IPS-20b (cell line): ENCODE data around the gene NACAD.

Experiments
- H3K27ac ChIP-seq: one replicate; pipeline ENCODE4 v1.5.1; 2013; ENCODE audit warnings: low read length
- H3K27me3 ChIP-seq: 2 replicates; pipeline ENCODE4 v1.6.1; 2013; ENCODE audit warnings: mild to moderate bottlenecking, low read length, inconsistent platforms; ENCODE audit not compliant: insufficient read depth
- H3K36me3 ChIP-seq: 2 replicates; pipeline ENCODE4 v1.6.1; 2013; ENCODE audit warnings: low read depth, mild to moderate bottlenecking, inconsistent platforms, low read length, moderate library complexity; ENCODE audit not compliant: insufficient read depth
- H3K4me1 ChIP-seq: 2 replicates; pipeline ENCODE4 v1.6.1; 2013; ENCODE audit warnings: mild to moderate bottlenecking, control low read depth, inconsistent platforms, low read length, moderate library complexity; ENCODE audit not compliant: insufficient read depth
- H3K4me3 ChIP-seq: 2 replicates; pipeline ENCODE4 v1.5.1; 2013; ENCODE audit warnings: mild to moderate bottlenecking, low read length, inconsistent platforms
- H3K9ac ChIP-seq: 2 replicates; pipeline ENCODE4 v1.6.1; 2013; ENCODE audit warnings: low read depth, mild to moderate bottlenecking, inconsistent platforms, low read length, moderate library complexity
- H3K9me3 ChIP-seq: 2 replicates; pipeline ENCODE4 v1.6.1; 2013; ENCODE audit warnings: mild to moderate bottlenecking, low read depth, low read length, inconsistent platforms; ENCODE audit not compliant: insufficient read depth

The NACAD gene

GRCh38 chr7:45068236-45069023, 20.3 kb downstream of the NACAD start:
- Histone ChIP-seq H3K27ac (no peak overlapping the region), H3K9ac (no peak overlapping the region), H3K27me3 (no peaks in the 10 kb centered on the region), H3K4me3 (no peak overlapping the region), H3K36me3 (peaks cover 39% of the 10 kb centered on the region), H3K4me1 (no peaks in the 10 kb centered on the region), H3K9me3 (no peaks in the 10 kb centered on the region)

- no peaks in the 10 kb centered on the region for H3K27me3 ChIP-seq
- H3K4me1 ChIP-seq, result no peaks in the 10 kb centered on the region
- H3K9ac ChIP-seq, result no peak overlapping the region
- peaks cover 31% of the 10 kb centered on the region for H3K36me3 ChIP-seq
- no peak overlapping the region for H3K27ac ChIP-seq
- no peak overlapping the region for H3K4me3 ChIP-seq
- H3K9me3 ChIP-seq, result no peaks in the 10 kb centered on the region
These were observed 21.2 kb downstream of the NACAD start for GRCh38 chr7:45067582-45067981.

- Histone ChIP-seq H3K9ac (no peak overlapping the region), H3K36me3 (peaks cover 28% of the 10 kb centered on the region), H3K27me3 (no peaks in the 10 kb centered on the region), H3K27ac (no peak overlapping the region), H3K4me3 (no peak overlapping the region), H3K9me3 (no peaks in the 10 kb centered on the region), H3K4me1 (no peaks in the 10 kb centered on the region)
These were observed 22.4 kb downstream of the NACAD start for GRCh38 chr7:45066409-45066808.

GRCh38 chr7:45065031-45065995, 23.5 kb downstream of the NACAD start:
- H3K36me3 ChIP-seq, result peaks cover 25% of the 10 kb centered on the region

GRCh38 chr7:45064047-45064725, 24.6 kb downstream of the NACAD start:
- H3K4me1 ChIP-seq, result no peaks in the 10 kb centered on the region
- H3K36me3 ChIP-seq, result peaks cover 25% of the 10 kb centered on the region
- no peak overlapping the region for H3K4me3 ChIP-seq
- H3K27me3 ChIP-seq, result no peaks in the 10 kb centered on the region
- H3K27ac ChIP-seq, result no peak overlapping the region
- H3K9ac ChIP-seq, result no peak overlapping the region
- no peaks in the 10 kb centered on the region for H3K9me3 ChIP-seq

More at GRCh38 chr7:45065031-45065995, 23.5 kb downstream of the NACAD start:
- H3K4me3 ChIP-seq, result no peak overlapping the region
- H3K27ac ChIP-seq, result no peak overlapping the region
- H3K27me3 ChIP-seq, result no peaks in the 10 kb centered on the region
- no peaks in the 10 kb centered on the region for H3K9me3 ChIP-seq
- no peaks in the 10 kb centered on the region for H3K4me1 ChIP-seq
- H3K9ac ChIP-seq, result no peak overlapping the region

GRCh38 chr7:45061806-45062425, 26.9 kb downstream of the NACAD start:
- Histone ChIP-seq H3K36me3 (peaks cover 21% of the 10 kb centered on the region), H3K4me1 (no peaks in the 10 kb centered on the region), H3K4me3 (no peak overlapping the region), H3K9me3 (no peaks in the 10 kb centered on the region), H3K9ac (no peak overlapping the region), H3K27me3 (no peaks in the 10 kb centered on the region), H3K27ac (no peak overlapping the region)

GRCh38 chr7:45061352-45061751, 27.4 kb downstream of the NACAD start:
- no peak overlapping the region for H3K4me3 ChIP-seq
- no peak overlapping the region for H3K27ac ChIP-seq
- H3K4me1 ChIP-seq, result no peaks in the 10 kb centered on the region
- no peaks in the 10 kb centered on the region for H3K27me3 ChIP-seq
- no peak overlapping the region for H3K9ac ChIP-seq
- H3K9me3 ChIP-seq, result no peaks in the 10 kb centered on the region
- peaks cover 21% of the 10 kb centered on the region for H3K36me3 ChIP-seq

- H3K36me3 ChIP-seq, result peaks cover 15% of the 10 kb centered on the region
- H3K27ac ChIP-seq, result no peak overlapping the region
- no peak overlapping the region for H3K9ac ChIP-seq
- H3K27me3 ChIP-seq, result no peaks in the 10 kb centered on the region
- H3K4me3 ChIP-seq, result no peak overlapping the region
- H3K9me3 ChIP-seq, result no peaks in the 10 kb centered on the region
- H3K4me1 ChIP-seq, result no peaks in the 10 kb centered on the region
These were observed 28.5 kb downstream of the NACAD start for GRCh38 chr7:45060295-45060694.

- no peaks in the 10 kb centered on the region for H3K4me1 ChIP-seq
- H3K27me3 ChIP-seq, result no peaks in the 10 kb centered on the region
- no peak overlapping the region for H3K9ac ChIP-seq
- H3K4me3 ChIP-seq, result no peak overlapping the region
- no peak overlapping the region for H3K27ac ChIP-seq
- H3K36me3 ChIP-seq, result no peaks in the 10 kb centered on the region; the same call in 1 of the 2 replicates
- H3K9me3 ChIP-seq, result no peaks in the 10 kb centered on the region
These were observed 30.9 kb downstream of the NACAD start for GRCh38 chr7:45057878-45058277.

GRCh38 chr7:45055594-45056219, 33.1 kb downstream of the NACAD start:
- Histone ChIP-seq H3K36me3 (no peaks in the 10 kb centered on the region; the same call in 1 of the 2 replicates), H3K27me3 (no peaks in the 10 kb centered on the region), H3K4me3 (no peak overlapping the region), H3K27ac (no peak overlapping the region), H3K4me1 (no peaks in the 10 kb centered on the region), H3K9me3 (no peaks in the 10 kb centered on the region), H3K9ac (no peak overlapping the region)

GRCh38 chr7:45055016-45055415, 33.8 kb downstream of the NACAD start:
- no peaks in the 10 kb centered on the region for H3K4me1 ChIP-seq
- H3K4me3 ChIP-seq, result no peak overlapping the region
- H3K36me3 ChIP-seq, result no peaks in the 10 kb centered on the region; the same call in 1 of the 2 replicates
- no peak overlapping the region for H3K9ac ChIP-seq
- no peaks in the 10 kb centered on the region for H3K9me3 ChIP-seq
- H3K27me3 ChIP-seq, result no peaks in the 10 kb centered on the region
- H3K27ac ChIP-seq, result no peak overlapping the region
